Glomerular visceral epithelial cell (primary cell): ENCODE results near the gene PRRX1.
A peak's percentile ranks its signal among the peaks of the same experiment; 100 is the strongest.

Experiments
- DNase-seq: peaks from one replicate; pipeline ENCODE4 v3.0.0-alpha.2; 2016; ENCODE audit errors: extremely low spot score

The PRRX1 gene

GRCh38 chr1:170664093-170664827 lies at the start of gene PRRX1:
TSS of gene PRRX1 (plus strand) at chr1:170664131. CDS start at chr1:170664219, 88 bp downstream.
- DNase-seq, result peak; percentile 18

- DNase-seq, result no peak
Observed at GRCh38 chr1:170617591-170618330, 46.2 kb upstream of the PRRX1 start.

GRCh38 chr1:170618421-170618820 lies 45.5 kb upstream of the PRRX1 start:
- no peak for DNase-seq

GRCh38 chr1:170619241-170620028 lies 44.5 kb upstream of the PRRX1 start:
- DNase-seq, result no peak

GRCh38 chr1:170620164-170620563 lies 43.8 kb upstream of the PRRX1 start:
- no peak for DNase-seq

- DNase-seq, result no peak
Observed at GRCh38 chr1:170623171-170623570, 40.8 kb upstream of the PRRX1 start.

GRCh38 chr1:170624146-170624545 lies 39.8 kb upstream of the PRRX1 start:
- DNase-seq, result no peak

- no peak for DNase-seq
Observed at GRCh38 chr1:170630977-170631376, 33.0 kb upstream of the PRRX1 start.

GRCh38 chr1:170634293-170634692 lies 29.6 kb upstream of the PRRX1 start:
- DNase-seq, result no peak

GRCh38 chr1:170634824-170635410 lies 29.0 kb upstream of the PRRX1 start:
- no peak for DNase-seq

GRCh38 chr1:170640581-170640980 lies 23.4 kb upstream of the PRRX1 start:
- no peak for DNase-seq

GRCh38 chr1:170657275-170657853 lies 6.6 kb upstream of the PRRX1 start:
- no peak for DNase-seq

- DNase-seq, result no peak
Observed at GRCh38 chr1:170659399-170660035, 4.4 kb upstream of the PRRX1 start.

- DNase-seq, result no peak
Observed at GRCh38 chr1:170660281-170660713, 3.6 kb upstream of the PRRX1 start.

GRCh38 chr1:170660871-170661645 lies 2.9 kb upstream of the PRRX1 start:
- no peak for DNase-seq

GRCh38 chr1:170661646-170662411 lies 2.1 kb upstream of the PRRX1 start:
- no peak for DNase-seq

GRCh38 chr1:170662561-170663403 lies 1.1 kb upstream of the PRRX1 start:
- DNase-seq, result no peak

- DNase-seq, result no peak
Observed at GRCh38 chr1:170663404-170664092, 383 bp upstream of the PRRX1 start.
